Stimulated activated CD4-positive, alpha-beta T cell treated with anti-CD3 and anti-CD28 coated beads, Interleukin-4, amount 100 ng/mL, for 48 hours (primary cell): Measurements from ENCODE around the gene UNC5C.

Experiments used
- DNase-seq, 2 donors: peaks; one replicate each; pipeline ENCODE4 v3.0.0-alpha.2; 2020; ENCODE audit warnings: low read depth in 2 of 2

The UNC5C gene

DNA sequence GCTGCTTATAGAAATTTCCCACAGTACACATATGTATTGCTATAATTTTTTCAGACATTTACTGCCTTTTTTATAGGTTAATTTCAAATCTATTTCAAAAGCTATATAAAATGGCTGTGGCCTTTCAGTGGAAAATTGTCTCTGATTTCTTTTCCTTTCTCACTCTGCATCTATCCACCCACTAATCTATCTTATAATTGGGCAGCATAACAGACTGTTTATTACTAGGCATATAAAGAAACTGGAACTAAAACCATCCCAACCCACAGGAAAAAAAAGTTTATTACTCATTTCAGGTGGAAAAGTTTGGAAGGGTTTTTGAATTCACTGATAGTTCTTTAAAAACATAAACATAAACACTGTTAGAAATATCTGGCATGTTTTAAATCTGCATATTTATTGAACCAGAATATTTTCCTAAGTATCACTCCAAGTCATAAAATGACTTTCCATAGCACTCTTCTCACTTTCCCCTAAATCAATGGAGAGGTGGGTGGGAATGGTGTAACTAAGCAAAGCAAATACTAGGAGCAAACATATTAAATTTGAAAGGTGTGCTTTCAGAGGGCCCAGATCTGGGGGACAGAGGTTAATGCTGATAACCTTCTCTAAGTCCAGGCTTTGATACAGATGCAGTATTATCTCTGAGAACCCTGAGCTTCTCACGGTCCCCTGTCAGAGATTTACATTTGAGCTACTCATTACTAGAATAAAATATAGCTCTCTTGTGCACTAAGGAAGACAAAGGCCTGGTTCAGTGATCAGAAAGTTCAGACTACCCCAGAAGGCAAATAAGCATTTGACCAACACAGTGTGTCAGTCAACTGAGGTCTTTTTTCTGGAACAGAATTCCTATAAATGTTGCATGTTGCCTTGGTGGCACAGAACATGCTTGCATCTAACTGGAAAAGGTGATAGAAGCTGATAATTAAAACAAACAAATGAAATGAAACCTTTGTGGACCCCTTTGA is 328.3 kb downstream of the UNC5C start:
- DNase-seq = no peak

DNA sequence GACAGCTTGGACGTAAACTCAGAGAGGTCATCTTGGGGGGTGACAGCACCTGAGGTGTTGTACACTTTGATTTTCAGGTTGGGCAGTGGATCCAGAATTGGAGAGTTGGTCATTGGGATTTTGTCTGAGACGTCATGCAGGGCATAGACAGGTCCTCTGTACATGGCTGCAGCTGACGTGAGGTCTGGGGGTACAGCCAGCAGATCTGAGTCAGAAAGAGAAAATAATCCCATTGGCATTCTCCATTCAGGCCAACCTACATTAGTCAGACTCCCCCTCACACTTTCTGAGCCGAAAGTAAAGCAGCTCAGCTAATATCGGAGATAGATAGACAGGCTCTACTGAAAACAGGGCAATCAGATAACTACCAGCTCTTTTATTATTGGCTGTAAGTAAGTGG is 329.7 kb downstream of the UNC5C start:
- no peak for DNase-seq

DNA sequence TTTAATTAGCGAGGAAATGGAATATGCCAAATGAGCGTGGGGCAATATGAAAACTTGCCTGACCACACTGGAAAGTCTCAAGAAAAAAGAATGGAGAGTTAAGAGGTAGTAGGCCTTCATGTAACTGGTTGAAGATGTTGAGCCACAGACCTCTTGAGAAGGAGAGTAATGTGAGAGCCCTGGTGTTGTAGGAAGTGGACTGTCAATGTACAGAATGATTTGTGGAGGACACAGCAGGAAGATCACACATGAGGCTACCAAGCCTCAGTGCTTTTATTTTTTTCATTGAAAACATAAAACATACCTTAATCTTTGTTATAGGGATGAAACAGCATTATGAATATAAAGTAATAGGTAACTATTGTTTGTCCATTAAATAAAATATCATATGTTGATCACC is 331.6 kb downstream of the UNC5C start:
- no peak for DNase-seq

DNA sequence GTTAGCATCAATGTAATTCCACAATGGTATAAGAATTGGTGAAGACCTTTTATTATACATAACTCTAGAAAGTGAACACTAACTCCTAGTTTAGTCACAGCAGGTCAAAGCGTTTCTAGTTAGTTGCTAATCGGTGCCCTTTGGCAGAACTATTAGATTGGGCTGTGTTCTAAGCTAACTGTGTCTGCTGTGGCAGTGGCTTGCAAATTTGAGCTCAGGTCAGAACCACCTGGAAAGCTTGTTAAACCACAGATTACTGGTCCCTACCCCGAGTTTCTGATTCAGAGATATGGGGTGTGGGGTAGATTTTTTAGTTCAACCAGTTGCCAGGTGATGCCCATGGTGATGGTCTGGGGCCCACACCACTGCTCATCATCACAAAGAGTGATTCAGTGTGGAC is 332.1 kb downstream of the UNC5C start:
- DNase-seq = no peak

DNA sequence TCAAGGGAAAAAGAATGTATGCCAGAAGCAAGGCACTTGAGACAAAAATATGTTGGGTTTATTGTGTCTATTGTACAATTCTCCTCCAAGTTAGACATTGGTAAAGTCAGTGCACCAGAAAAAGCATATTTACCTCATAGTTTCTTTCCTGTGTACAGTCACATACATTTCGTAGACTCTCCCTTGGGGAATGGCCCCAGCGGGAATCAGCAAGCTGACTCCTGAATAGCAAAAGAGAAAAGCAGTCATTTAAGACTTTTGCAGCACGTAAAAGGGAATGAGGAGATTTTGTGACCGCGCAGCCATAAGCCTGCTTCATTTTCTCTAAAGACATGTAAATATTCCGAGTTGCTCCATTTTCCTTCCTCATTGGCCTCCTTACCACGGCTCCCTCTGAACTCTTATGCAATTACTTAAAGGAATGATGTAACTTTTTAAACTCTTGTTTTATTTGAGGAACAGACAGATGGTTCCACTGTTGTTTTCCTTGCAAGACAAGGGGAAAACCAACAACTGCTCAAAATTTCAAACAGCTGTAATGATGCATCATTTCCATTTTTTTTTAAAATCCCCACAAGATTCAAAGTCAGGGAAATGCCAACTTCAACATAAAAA is 332.7 kb downstream of the UNC5C start:
- DNase-seq = no peak

DNA sequence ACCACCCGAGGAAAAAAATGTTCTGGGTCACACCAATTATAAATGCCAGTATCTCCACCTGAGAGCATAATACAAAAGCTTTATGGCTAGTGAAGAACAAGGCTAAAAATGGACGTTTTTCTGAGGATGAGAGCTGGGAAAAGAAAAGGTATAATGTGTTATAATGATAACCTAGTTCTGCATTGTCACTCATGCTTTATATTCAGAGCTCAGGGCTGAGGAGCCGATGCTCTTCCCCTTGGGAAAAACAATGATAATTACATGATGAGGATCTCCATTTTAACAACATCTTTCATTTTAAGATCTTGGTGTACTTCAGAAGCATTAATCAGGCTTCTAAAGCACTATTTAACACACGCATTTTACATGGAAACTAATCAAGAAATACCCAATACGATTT is 333.7 kb downstream of the UNC5C start:
- DNase-seq = no peak

DNA sequence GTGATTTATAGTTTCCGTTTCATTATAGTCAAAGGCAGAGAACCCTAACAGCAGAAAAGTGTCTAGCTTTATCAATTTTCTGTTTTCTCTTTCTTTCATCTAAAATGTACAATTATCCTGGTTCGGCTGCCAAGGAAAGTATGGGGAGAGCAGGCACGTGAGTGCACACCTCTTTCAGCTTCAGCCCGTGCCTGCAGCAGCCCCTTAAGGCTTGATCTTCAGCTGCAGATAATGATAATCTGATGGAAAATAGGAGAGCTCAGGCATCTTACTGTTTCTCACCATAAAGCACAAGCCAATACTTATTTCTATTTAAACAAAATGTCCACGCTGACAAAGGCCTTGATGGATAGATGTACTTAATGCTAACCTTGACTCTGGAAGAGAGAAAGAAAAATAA is 334.4 kb downstream of the UNC5C start:
- no peak for DNase-seq

DNA sequence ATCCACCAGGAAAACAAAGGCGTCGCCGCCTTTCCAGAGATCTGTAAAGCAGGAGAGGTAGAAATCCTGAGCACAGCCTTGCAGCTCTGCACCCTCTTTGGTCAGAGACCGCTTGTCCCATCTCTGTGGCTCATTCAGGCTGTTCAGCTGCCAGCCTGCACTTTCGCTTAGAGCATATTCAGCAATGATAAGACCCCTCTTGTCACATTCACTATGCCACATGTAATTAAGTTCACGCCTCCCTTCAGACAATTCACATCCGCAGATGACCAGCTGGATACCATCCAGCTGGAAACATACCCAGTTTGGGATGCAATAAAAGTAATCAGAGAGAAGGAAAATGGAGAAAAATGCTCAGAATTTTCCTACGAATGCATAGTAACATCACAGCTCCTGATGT is 335.4 kb downstream of the UNC5C start:
- no peak for DNase-seq

DNA sequence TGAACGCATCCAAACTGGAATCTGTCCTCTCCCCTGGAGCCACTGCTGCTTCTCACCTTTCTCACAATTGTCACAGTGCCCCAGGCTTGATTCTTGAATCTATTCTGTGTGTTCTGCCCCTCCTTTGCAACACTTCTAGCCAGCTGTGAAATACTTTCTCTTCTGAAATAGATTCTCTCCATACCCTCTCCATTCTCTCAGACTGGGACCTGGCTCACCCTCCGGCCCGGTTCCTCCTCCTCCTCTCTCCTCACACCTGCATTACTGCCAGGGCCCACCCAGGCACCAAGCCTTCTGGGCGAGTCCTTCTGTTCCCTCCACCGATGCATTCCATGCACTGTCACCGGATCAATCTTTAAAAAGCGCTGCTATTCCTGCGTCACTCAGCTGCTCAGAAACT is 336.1 kb downstream of the UNC5C start:
- no peak for DNase-seq

DNA sequence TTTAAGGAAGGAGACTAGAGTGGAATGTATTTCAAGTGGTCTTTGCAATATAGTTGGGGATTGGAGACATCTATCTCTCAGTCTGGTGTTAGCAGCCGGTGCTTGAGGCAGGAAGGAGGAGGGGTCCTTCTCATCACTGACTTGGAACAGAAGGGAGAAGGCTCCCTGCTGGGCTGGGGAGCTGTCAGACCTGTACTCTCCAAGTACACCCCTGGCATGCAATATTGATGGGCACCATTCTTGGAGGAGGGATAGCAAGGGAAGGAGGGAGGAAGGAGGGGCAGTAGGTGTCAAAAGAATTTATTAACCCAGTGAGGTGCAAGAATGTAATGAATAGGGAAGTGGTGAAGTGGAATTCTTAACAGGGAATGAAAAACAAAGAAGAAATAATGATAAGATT is 338.8 kb downstream of the UNC5C start:
- no peak for DNase-seq

DNA sequence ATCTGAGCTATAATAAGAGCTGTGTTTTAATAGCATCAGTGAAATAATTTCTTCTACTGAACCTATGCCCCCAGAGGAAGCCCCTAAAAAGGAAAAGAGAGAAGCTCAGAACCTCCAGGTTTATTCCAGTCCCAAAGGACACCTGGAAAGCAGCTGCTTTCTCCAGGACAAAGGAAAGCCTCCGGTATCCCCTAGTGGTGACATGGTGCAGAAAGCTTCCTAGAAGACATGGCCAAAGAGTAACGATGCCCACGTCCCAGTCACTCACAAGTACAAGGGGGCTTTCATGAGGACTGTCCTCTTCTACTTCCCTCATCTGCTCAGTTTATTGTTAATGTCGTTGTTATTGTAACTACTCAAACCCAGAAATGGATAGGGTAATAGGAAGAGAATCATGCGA is 343.9 kb downstream of the UNC5C start:
- no peak for DNase-seq

DNA sequence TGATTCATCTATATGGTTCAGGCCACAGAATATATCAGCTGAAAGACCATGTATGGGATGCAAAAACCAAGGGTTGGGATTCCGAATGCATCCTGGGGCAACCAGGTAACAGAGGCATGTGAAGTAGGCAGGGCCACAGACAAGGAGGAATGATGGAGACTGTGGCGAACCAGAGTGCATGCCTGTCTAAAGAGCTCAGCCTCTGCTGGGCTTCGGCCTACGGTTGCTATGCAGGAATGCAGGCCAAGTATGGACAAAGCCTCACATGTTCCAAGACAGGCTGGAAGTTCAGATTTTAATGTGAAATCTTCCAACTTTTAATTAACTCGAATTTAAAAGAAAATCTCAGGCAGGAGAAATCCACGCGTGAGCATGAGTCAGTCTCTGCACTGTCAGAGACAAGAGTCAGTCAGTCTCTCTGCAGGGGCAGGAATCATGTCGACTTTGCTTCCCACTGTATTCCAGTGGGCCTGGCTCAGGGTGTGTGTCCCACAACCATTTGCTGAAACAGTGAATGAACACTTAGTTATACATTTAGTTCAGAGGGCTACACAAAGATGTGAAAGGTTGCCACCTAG is 344.4 kb downstream of the UNC5C start:
- no peak for DNase-seq

DNA sequence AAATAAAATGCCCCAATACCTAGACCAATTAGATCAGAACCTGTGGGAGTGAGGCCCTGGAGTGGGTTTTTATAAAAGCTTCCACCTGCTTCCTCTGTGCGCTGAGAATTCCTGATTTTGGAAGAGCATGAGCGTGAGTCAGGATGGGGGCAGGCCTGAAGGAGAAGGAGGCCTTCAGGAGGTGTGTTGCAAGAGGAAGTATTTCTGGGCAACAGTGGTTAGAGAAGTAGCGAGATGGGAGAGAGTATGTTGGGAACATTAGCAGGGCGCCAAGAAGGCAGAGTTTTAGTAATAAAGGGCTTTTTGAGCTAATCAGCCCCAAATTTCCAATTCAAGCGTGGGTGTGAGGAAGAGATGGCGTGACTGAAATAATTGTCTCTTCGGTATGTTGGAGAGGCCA is 349.8 kb downstream of the UNC5C start:
- DNase-seq = no peak

DNA sequence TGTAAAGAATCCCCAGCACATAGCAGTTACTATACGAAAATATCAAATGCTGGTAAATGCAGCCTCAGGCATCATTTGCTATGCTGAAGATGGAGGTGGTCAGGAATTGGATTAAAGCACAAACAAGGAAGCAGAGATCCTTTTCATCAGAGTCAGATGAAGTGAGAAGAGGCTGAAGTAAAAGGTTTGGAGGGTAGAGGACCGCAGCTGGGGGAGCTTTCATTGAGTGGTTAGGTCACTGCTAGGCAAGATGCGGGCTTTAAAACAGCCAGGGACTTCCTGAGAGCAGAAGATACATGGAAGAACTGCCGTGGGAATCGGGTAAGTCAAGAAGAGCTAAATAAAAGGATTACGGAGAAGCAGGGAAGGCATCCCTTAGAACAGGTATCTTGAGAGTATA is 351.4 kb downstream of the UNC5C start:
- DNase-seq = no peak

DNA sequence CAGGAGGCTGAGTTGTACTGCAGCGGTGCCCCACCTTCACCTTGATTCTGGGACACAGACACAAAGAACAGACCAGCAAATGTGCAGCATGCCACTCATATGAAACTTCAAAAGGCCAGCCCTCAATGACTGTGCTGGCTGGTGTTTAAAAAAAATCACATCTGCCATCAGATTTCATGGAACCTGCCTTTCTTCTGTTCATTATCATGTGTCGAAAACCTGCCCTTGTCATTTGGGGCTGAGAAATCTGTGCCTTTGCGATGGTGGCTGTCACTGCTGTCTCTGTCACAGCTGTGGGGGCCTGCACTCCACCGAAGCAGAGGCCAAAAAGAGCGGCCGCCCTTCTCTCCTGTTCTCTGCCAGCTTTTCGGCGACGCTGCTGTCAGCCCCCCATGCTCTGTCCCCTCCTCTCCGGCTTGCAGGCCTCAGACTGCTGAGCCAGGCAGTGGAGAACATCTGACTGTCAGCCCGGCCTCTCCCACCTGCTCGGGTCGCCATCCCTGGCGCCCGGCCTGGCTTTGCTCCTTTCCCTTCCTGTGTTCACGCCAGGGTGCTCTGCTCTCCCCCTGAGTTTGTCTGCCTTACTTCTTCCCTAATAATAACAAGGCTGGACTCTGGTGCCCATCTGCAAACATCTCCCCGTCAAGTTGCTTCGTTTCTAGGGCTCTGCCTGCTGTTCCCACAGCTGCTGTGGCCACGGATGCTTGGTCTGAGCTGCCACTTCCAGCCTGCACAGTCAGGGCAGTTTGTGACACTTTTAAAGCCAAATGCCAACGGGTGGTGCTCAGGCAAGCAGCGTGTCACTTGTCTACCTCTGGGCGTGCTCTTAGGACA is 355.2 kb downstream of the UNC5C start:
- no peak for DNase-seq

DNA sequence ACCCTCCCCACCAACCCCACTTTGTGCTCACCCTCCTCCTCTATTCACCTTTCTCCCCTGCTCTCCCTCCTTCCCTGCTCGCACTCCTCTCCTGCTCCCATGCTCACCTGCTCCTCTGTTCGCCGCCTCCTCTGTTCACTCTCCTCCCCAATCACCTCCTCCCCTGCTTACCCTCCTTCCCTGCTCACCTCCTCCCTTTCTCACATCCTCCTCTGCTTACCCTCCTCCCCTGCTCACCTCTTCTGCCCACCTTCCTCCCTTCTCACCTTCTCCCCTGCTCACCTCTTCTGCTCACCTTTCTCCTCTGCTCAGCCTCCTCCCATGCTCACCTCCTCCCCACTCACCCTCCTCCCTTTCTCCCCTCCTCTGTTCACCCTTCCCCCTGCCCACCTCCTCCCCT is 357.2 kb downstream of the UNC5C start:
- DNase-seq = no peak

DNA sequence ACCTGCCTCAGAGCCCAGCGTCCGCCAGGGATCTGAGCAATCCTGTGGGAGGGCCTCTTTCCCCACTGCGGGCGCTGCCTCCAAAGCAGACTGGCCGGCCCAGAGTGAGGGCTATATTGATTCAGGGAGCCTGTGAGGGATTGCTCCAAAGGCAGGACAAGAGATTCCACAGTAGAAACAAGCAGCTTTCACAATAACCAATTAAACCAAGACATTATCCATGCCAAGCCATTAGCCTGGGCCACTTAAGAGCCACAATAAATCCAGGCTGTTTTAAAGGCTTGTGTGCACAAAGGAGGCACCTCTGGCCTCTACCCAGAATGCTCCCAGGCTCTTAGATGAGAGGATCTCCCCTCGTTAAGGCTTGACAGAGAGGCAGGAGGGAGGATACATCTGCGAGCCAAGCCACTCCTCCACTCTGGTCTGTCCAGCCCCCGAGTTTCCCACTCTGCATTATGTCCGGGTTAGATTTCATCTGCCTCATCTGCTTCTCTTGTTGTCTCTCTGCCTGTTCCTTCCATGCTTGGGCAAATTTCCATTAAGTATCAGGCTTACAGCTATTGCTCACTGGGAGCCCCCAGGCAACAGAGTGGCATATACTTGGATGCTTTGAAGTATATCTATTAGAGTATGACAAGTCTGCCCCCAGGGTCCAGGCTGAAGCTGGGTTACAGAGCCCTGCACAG is 357.9 kb downstream of the UNC5C start:
- DNase-seq = no peak

DNA sequence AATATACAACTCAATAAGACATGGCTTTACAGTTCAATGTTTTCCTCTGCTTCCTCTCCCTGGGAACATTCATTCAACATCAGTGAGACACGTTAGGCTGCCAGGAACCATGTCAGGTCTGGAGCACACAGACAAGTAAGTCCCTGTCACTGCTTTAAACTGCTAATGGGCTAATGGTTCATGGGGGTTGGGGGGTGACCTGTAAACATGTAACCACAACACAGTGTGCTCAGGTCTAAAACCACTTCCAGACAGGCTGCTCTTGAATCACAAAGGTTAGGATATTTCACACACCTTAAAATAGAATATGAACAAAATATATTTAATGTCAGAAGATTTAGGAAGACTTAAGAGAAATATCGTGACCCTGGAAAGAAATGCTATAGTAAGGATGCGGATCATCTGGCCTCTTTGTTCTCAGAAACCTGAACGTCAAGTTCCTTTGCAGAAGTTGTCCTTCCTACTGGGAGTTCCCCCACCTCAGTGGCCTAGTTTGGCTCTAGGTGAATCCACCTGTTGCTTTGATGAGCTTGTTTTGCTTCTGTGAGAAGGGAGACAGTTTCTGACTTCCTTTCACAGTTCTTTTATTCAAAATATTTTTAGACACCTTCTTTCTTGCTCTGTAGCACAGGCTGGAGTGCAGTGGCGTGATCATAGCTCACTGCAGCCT is 359.9 kb downstream of the UNC5C start:
- DNase-seq = no peak

DNA sequence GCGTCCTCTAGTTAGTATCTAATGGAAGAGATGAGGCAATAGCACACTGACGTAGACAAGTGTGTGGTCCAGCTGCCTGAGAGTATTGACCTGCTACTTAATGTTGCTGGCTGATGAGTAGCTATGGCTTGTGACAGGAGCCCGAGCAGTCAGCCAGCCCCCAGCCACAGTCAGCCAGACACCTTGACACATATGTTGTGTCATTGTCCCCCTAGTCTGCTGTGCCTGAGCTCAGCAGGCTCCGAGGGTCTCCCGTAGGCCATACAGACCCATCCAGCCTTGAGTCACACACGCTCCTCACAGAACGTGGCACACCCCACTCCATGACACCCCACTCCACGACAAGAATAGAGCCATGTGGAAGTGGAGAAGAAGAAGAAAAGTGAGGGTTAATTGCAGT is 362.1 kb downstream of the UNC5C start:
- no peak for DNase-seq

DNA sequence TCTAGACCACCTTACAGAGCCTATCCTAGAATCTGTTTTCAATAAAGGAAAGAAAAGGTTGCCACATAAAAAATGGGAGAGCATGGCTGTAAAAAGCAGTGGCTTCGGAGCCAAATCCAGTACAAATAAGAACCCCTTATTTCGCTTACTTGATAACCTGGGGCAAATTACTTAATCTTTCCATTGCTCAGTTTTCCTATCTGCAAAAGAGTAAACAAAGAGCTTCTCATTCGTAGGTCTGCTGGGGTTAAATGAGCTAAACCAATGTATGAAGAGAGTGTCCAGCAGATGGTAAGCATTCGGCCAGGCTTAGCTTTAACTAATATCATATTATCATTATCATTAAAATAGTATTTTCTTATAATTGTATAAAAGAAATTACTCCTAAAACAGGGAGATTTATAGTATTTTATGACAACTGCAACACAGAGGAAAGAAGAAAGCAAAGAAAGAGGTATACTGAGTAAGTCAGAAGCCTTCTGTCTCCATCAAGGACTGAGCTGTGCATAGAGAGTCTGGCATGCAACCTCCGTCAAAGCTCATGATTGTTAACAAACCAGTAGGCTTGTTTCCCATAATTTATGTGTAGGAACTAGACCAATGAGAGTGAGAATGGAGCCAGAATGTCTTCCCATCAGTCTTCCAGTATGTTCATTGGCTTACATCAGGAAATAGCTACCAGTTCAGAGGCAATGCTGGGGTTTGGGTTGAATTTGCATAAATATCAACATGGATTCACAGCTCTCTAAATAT is 364.9 kb downstream of the UNC5C start:
- DNase-seq = no peak
